GM12878 (cell line): ENCODE measurements around the gene SLC28A2. TPM values are rescaled to one million over a fixed set of nuclear protein-coding genes. Genes with fewer than 3 reads are reported as not detected.

Source experiments
- ATAC-seq: fragments of 200-7000 bp; cut with Tn5 transposase; 3 replicates; pipeline ENCODE4 v1.9.1; 2020; ENCODE audit warnings: mild to moderate bottlenecking, moderate library complexity
- BruUV-seq: library from RNA; stranded (reverse); fragments of 400-500 nt; replicated peaks from 2 replicates; lab custom pipeline; 2021; lab: Mats Ljungman, UMichigan
- CTCF ChIA-PET: fragments of 300-600 bp; sonication (Branson Sonifier 250); formaldehyde crosslinking; extraction: SDS; loops from one replicate; lab custom pipeline; 2021; ENCODE audit warnings: inconsistent platforms; lab: Yijun Ruan, JAX
- POLR2A ChIA-PET: fragments of 350-600 bp; formaldehyde crosslinking; extraction: SDS; loops from one replicate; lab custom pipeline; 2021; ENCODE audit warnings: inconsistent platforms; lab: Charles Lee
- RAD21 ChIA-PET: fragments of 300-600 bp; sonication (Branson Sonifier 250); formaldehyde crosslinking; loops from one replicate; lab custom pipeline; 2023; ENCODE audit warnings: antibody characterized with exemption; ENCODE audit not compliant: unreplicated experiment; lab: Charles Lee
- SMC1A ChIA-PET: fragments of 300-600 bp; sonication (Branson Sonifier 250); formaldehyde crosslinking; loops from one replicate; lab custom pipeline; 2023; ENCODE audit not compliant: unreplicated experiment, uncharacterized antibody; lab: Charles Lee
- DNase-seq: peaks from one replicate; pipeline ENCODE4 v3.0.0-alpha.2; 2011; ENCODE audit warnings: low read depth, low spot score
- FAIRE-seq: peaks from 3 replicates; lab custom pipeline; 2011; peaks lifted over from hg19 to GRCh38; lab: Jason Lieb, UNC
- H2AFZ ChIP-seq: 2 replicates; pipeline ENCODE4 v1.6.0; 2011; ENCODE audit warnings: low read depth, low read length, control low read depth; ENCODE audit not compliant: control insufficient read depth
- H3K27ac ChIP-seq: 2 replicates; pipeline ENCODE4 v1.5.1; 2011; ENCODE audit warnings: control low read depth; ENCODE audit not compliant: control insufficient read depth, insufficient read depth
- H3K27me3 ChIP-seq, 2 experiments: replicated peaks in 1 of 2; 2 replicates each; pipeline versions ENCODE4 v1.6.0 to v1.6.1; 2011; ENCODE audit warnings: low read length in 1 of 2; ENCODE audit not compliant: control insufficient read depth in 2 of 2, insufficient read depth in 2 of 2
- H3K36me3 ChIP-seq, 2 experiments: 2 replicates each; pipeline ENCODE4 v1.5.1; 2011; ENCODE audit warnings: low read length in 1 of 2; ENCODE audit not compliant: control insufficient read depth in 2 of 2, insufficient read depth in 2 of 2
- H3K4me1 ChIP-seq: 2 replicates; pipeline ENCODE4 v1.6.1; 2011; ENCODE audit warnings: mild to moderate bottlenecking, low read length, moderate library complexity, mixed read lengths; ENCODE audit not compliant: control insufficient read depth, insufficient read depth
- H3K4me2 ChIP-seq: 2 replicates; pipeline ENCODE4 v1.6.0; 2011; ENCODE audit warnings: control low read depth; ENCODE audit not compliant: control insufficient read depth, insufficient read depth
- H3K4me3 ChIP-seq: fragments of 200-600 bp; sonication (generic); 2 replicates; pipeline ENCODE4 v1.5.1; 2016
- H3K79me2 ChIP-seq: 2 replicates; pipeline ENCODE4 v1.6.0; 2011; ENCODE audit warnings: low read length; ENCODE audit not compliant: control insufficient read depth, insufficient read depth
- H3K9ac ChIP-seq: 2 replicates; pipeline ENCODE4 v1.8.0; 2011; ENCODE audit warnings: low read length, control low read depth, mixed read lengths; ENCODE audit not compliant: control insufficient read depth, insufficient read depth
- H3K9me3 ChIP-seq: replicated peaks from 3 replicates; pipeline ENCODE4 v1.5.1; 2011; ENCODE audit warnings: mild to moderate bottlenecking, low read length; ENCODE audit not compliant: control insufficient read depth, insufficient read depth
- H4K20me1 ChIP-seq: 2 replicates; pipeline ENCODE4 v1.6.0; 2011; ENCODE audit not compliant: control insufficient read depth, insufficient read depth
- BCL11A ChIP-seq: IDR thresholded peaks from 2 replicates; pipeline ENCODE4 v1.6.1; 2011; ENCODE audit warnings: low read depth, low read length
- BHLHE40 ChIP-seq, 2 experiments: fragments of 450-650 bp in 1 of 2; IDR thresholded peaks; 2 replicates each; pipeline ENCODE4 v1.6.1; 2011 to 2017; ENCODE audit warnings: low read depth in 2 of 2, borderline replicate concordance in 1 of 2, improper control_type of control experiment in 1 of 2, low read length in 1 of 2, mild to moderate bottlenecking in 1 of 2
- BMI1 ChIP-seq: fragments of 450-650 bp; IDR thresholded peaks from 2 replicates; pipeline ENCODE4 v1.6.1; 2016; ENCODE audit warnings: mild to moderate bottlenecking, moderate library complexity, borderline replicate concordance
- CHD2 ChIP-seq: IDR thresholded peaks from 2 replicates; pipeline ENCODE4 v1.6.1; 2011; ENCODE audit warnings: low read depth, low read length, improper control_type of control experiment, borderline replicate concordance
- ETV6 ChIP-seq, 2 experiments: fragments of 450-650 bp in 1 of 2; IDR thresholded peaks in 1 of 2; conservative IDR thresholded peaks in 1 of 2; 2 replicates each; pipeline ENCODE4 v1.6.1; 2014; ENCODE audit warnings: antibody characterized with exemption in 1 of 2, borderline replicate concordance in 1 of 2, low read depth in 1 of 2, mild to moderate bottlenecking in 1 of 2, moderate library complexity in 1 of 2
- EZH2 ChIP-seq: IDR thresholded peaks from 2 replicates; pipeline ENCODE4 v1.6.1; 2012; ENCODE audit warnings: low read depth, mild to moderate bottlenecking, control low read depth, inconsistent platforms, low read length, borderline replicate concordance; ENCODE audit not compliant: control insufficient read depth
- HCFC1 ChIP-seq: fragments of 150-350 bp; IDR thresholded peaks from 2 replicates; pipeline ENCODE4 v1.6.1; 2014; ENCODE audit warnings: low read length
- NR2C1 ChIP-seq: fragments of 450-650 bp; IDR thresholded peaks from 2 replicates; pipeline ENCODE4 v1.6.1; 2017; ENCODE audit warnings: antibody characterized with exemption, mild to moderate bottlenecking, moderate library complexity
- PAX5 ChIP-seq: IDR thresholded peaks from 2 replicates; pipeline ENCODE4 v1.6.1; 2011; ENCODE audit warnings: low read depth, low read length, borderline replicate concordance
- PML ChIP-seq: IDR thresholded peaks from 2 replicates; pipeline ENCODE4 v1.6.1; 2012; ENCODE audit warnings: low read length, inconsistent platforms
- RAD51 ChIP-seq: fragments of 450-650 bp; IDR thresholded peaks from 2 replicates; pipeline ENCODE4 v1.6.1; 2016; ENCODE audit warnings: moderate library complexity, mild to moderate bottlenecking, inconsistent platforms
- RB1 ChIP-seq: fragments of 450-650 bp; formaldehyde crosslinking; IDR thresholded peaks from 2 replicates; pipeline ENCODE4 v1.6.1; 2017; ENCODE audit warnings: mild to moderate bottlenecking, borderline replicate concordance
- RCOR1 ChIP-seq: conservative IDR thresholded peaks from 2 replicates; pipeline ENCODE4 v1.6.1; 2012; ENCODE audit warnings: low read depth, low read length, improper control_type of control experiment
- SMAD1 ChIP-seq: fragments of 450-650 bp; IDR thresholded peaks from 2 replicates; pipeline ENCODE4 v1.6.1; 2018; ENCODE audit warnings: mild to moderate bottlenecking, low read depth; ENCODE audit not compliant: partially characterized antibody
- USF1 ChIP-seq: IDR thresholded peaks from 2 replicates; pipeline ENCODE4 v1.6.1; 2011; ENCODE audit warnings: borderline replicate concordance, low read depth, mild to moderate bottlenecking, moderate library complexity, mixed read lengths, low read length; ENCODE audit not compliant: insufficient read depth; ENCODE audit errors: extremely low read length
- WGBS: methylation state at CpG from one replicate; pipeline ENCODE4 v1.1.6; 2016; ENCODE audit warnings: low lambda C conversion rate; ENCODE audit not compliant: insufficient replicate concordance, insufficient coverage; ENCODE audit errors: missing lambda C conversion rate; 5-methylcytosine and 5-hydroxymethylcytosine counted together
- in situ Hi-C: fragments of 300-500 bp; cut with MboI; formaldehyde crosslinking; loops from 9 replicates; pipeline ENCODE4 v1.14.3; 2018; ENCODE audit warnings: mixed read lengths
- intact Hi-C: fragments of 100-400 bp; cut with micrococcal nuclease; formaldehyde crosslinking; loops from one replicate; pipeline ENCODE4 v1.14.2; 2022; ENCODE audit not compliant: unreplicated experiment
- polyA plus RNA-seq, 11 experiments: library from polyadenylated mRNA; depleted of rRNA in 4 of 11; unstranded in 6 of 11; stranded (reverse) in 5 of 11; fragments of >200 nt; fragmentation: Nextera tagmentation in 4 of 11; fragmentation: Illumina TruSeq in 1 of 11; extraction: Ambion mirVana in 4 of 11; extraction: Trizol in 1 of 11; gene quantifications; 1 replicate in 1 of 11; 2 replicates in 10 of 11; pipeline versions ENCODE4 v1.2.1 to v1.2.3, GENCODE V29; 2011 to 2016; ENCODE audit warnings: inconsistent platforms in 2 of 11, missing spikeins in 2 of 11, low read depth in 1 of 11
- total RNA-seq, 4 experiments: library from RNA; depleted of rRNA in 3 of 4; stranded (reverse); fragments of >200 nt in 3 of 4; fragmentation: Illumina TruSeq in 1 of 4; extraction: Trizol in 1 of 4; gene quantifications; 2 replicates each; pipeline versions ENCODE4 v1.2.1 to v1.2.3, GENCODE V29; 2013 to 2021
- TF ChIP-seq, protein P1 (sequence below): fragments of 450-650 bp; IDR thresholded peaks from 2 replicates; pipeline ENCODE4 v1.6.1; 2017; ENCODE audit warnings: antibody characterized with exemption, mild to moderate bottlenecking, moderate library complexity
- TF ChIP-seq, protein P2 (sequence below): fragments of 450-650 bp; IDR thresholded peaks from 2 replicates; pipeline ENCODE4 v1.6.1; 2017; ENCODE audit warnings: mild to moderate bottlenecking, low read depth, inconsistent platforms; ENCODE audit not compliant: poor library complexity, severe bottlenecking

SLC28A2 gene
- total and polyA plus RNA-seq, 10 of the 15 experiments (the other 5 are each of a cell fraction or from before 2014, with no cell fraction given), result 0.02 to 0.21 (median 0.14) TPM; not detected in 6

- DNase-seq (no peak), FAIRE-seq (no peak), ATAC-seq (no peak)
- in situ Hi-C loops (loop anchor here (5.0 kb wide), 2 partner anchors 68 to 113 kb away; no protein-coding TSS in a partner anchor), intact Hi-C loops (no loop called here)
- ChIA-PET RAD21 (interaction anchor here (1.6 to 2.1 kb wide), 2 partner anchors 112 to 148 kb away, joined by 3 to 5 read pairs; no protein-coding TSS in a partner anchor), POLR2A (interaction anchor here (0.6 to 0.7 kb wide), 3 partner anchors 24 to 70 kb away, joined by 3 read pairs; no protein-coding TSS in a partner anchor), CTCF (interaction anchor here (1.0 to 1.7 kb wide), 4 partner anchors 25 to 148 kb away, joined by 3 to 5 read pairs (median 4); no protein-coding TSS in a partner anchor), SMC1A (interaction anchor here (1.2 to 1.9 kb wide), 4 partner anchors 13 to 300 kb away, joined by 3 to 7 read pairs (median 5); no protein-coding TSS in a partner anchor)
- WGBS, result 63% methylated on average over 5 of the region's 5 CpGs
- H3K36me3 ChIP-seq, result no peaks in the 10 kb centered on the region
- H3K27ac ChIP-seq, result no peak overlapping the region
- H3K27me3 ChIP-seq, result no peaks in the 10 kb centered on the region
- no peaks in the 10 kb centered on the region for H4K20me1 ChIP-seq
- no peak overlapping the region for H3K9ac ChIP-seq
- H3K9me3 ChIP-seq, result no peaks in the 10 kb centered on the region
- H2AFZ ChIP-seq, result no peak overlapping the region
- no TSS peak for BruUV-seq
- peaks cover 3% of the 10 kb centered on the region for H3K4me1 ChIP-seq
- no peak overlapping the region for H3K4me3 ChIP-seq
- peaks cover 3% of the 10 kb centered on the region; the same call in 1 of the 2 replicates for H3K79me2 ChIP-seq
- no peak overlapping the region for H3K4me2 ChIP-seq
- no peak for TF ChIP-seq PML
- no peak for TF ChIP-seq USF1
- TF ChIP-seq RCOR1, result no peak
- TF ChIP-seq SMAD1, result no peak
- no peak for TF ChIP-seq NR2C1
- no peak for TF ChIP-seq RB1
- no peak for TF ChIP-seq ETV6 (conservative IDR thresholded peaks at IDR 0.05 in 1 of 2, IDR thresholded peaks at IDR 0.05 in 1 of 2; ENCODE audit: borderline replicate concordance in 1 of 2, low read depth in 1 of 2)
- TF ChIP-seq PAX5, result no peak
- no peak for TF ChIP-seq BMI1
- TF ChIP-seq HCFC1, result no peak
- TF ChIP-seq, protein P1, sequence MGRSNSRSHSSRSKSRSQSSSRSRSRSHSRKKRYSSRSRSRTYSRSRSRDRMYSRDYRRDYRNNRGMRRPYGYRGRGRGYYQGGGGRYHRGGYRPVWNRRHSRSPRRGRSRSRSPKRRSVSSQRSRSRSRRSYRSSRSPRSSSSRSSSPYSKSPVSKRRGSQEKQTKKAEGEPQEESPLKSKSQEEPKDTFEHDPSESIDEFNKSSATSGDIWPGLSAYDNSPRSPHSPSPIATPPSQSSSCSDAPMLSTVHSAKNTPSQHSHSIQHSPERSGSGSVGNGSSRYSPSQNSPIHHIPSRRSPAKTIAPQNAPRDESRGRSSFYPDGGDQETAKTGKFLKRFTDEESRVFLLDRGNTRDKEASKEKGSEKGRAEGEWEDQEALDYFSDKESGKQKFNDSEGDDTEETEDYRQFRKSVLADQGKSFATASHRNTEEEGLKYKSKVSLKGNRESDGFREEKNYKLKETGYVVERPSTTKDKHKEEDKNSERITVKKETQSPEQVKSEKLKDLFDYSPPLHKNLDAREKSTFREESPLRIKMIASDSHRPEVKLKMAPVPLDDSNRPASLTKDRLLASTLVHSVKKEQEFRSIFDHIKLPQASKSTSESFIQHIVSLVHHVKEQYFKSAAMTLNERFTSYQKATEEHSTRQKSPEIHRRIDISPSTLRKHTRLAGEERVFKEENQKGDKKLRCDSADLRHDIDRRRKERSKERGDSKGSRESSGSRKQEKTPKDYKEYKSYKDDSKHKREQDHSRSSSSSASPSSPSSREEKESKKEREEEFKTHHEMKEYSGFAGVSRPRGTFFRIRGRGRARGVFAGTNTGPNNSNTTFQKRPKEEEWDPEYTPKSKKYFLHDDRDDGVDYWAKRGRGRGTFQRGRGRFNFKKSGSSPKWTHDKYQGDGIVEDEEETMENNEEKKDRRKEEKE, result no peak
- no peak for TF ChIP-seq CHD2
- TF ChIP-seq RAD51, result no peak
- no peak for TF ChIP-seq BHLHE40 (IDR thresholded peaks at IDR 0.05; ENCODE audit: borderline replicate concordance in 1 of 2, low read depth in 2 of 2, low read length in 1 of 2)
- TF ChIP-seq EZH2, result no peak
- no peak for TF ChIP-seq BCL11A
- TF ChIP-seq, protein P2, sequence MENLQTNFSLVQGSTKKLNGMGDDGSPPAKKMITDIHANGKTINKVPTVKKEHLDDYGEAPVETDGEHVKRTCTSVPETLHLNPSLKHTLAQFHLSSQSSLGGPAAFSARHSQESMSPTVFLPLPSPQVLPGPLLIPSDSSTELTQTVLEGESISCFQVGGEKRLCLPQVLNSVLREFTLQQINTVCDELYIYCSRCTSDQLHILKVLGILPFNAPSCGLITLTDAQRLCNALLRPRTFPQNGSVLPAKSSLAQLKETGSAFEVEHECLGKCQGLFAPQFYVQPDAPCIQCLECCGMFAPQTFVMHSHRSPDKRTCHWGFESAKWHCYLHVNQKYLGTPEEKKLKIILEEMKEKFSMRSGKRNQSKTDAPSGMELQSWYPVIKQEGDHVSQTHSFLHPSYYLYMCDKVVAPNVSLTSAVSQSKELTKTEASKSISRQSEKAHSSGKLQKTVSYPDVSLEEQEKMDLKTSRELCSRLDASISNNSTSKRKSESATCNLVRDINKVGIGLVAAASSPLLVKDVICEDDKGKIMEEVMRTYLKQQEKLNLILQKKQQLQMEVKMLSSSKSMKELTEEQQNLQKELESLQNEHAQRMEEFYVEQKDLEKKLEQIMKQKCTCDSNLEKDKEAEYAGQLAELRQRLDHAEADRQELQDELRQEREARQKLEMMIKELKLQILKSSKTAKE, result no peak
Measured at GRCh38 chr15:45274636-45275380, 22.8 kb downstream of the SLC28A2 start.
